HepG2 (cell line): ENCODE results near the gene MLF1. TPM values are rescaled to one million over a fixed set of nuclear protein-coding genes. Genes with fewer than 3 reads are reported as not detected.

Experiments used
- CHD4 ChIP-seq: fragments of 200-600 bp; sonication (generic); IDR thresholded peaks from 2 replicates; pipeline ENCODE4 v1.7.0; 2017; ENCODE audit warnings: mild to moderate bottlenecking, low read length, borderline replicate concordance
- DR1 ChIP-seq: sonication (generic); formaldehyde crosslinking; IDR thresholded peaks from 2 replicates; pipeline ENCODE4 v1.8.0; 2021; ENCODE audit warnings: mild to moderate bottlenecking, missing genetic modification reagents, inconsistent platforms
- HNF1A ChIP-seq, 2 experiments: sonication (generic) in 1 of 2; formaldehyde crosslinking in 1 of 2; IDR thresholded peaks; 2 replicates each; pipeline versions ENCODE4 v1.4.0 to v1.6.1; 2016 to 2020; ENCODE audit warnings: borderline replicate concordance in 1 of 2, low read depth in 1 of 2, mild to moderate bottlenecking in 1 of 2, missing genetic modification reagents in 1 of 2
- KAT8 ChIP-seq: IDR thresholded peaks from 2 replicates; pipeline ENCODE4 v1.6.1; 2016; ENCODE audit warnings: missing genetic modification reagents, missing compliant biosample characterization
- NCOA1 ChIP-seq: sonication (generic); formaldehyde crosslinking; IDR thresholded peaks from 2 replicates; pipeline ENCODE4 v1.9.0; 2021; ENCODE audit warnings: missing genetic modification reagents
- NFATC3 ChIP-seq: sonication (generic); formaldehyde crosslinking; IDR thresholded peaks from 2 replicates; pipeline ENCODE4 v1.5.1; 2020; ENCODE audit warnings: mild to moderate bottlenecking, missing genetic modification reagents
- TARDBP ChIP-seq: sonication (generic); formaldehyde crosslinking; IDR thresholded peaks from 2 replicates; pipeline ENCODE4 v1.8.0; 2022; ENCODE audit warnings: mild to moderate bottlenecking, missing genetic modification reagents
- TFAP4 ChIP-seq: sonication (generic); IDR thresholded peaks from 2 replicates; pipeline ENCODE4 v1.6.1; 2016; ENCODE audit warnings: low read depth, borderline replicate concordance
- ZBTB43 ChIP-seq: sonication (generic); formaldehyde crosslinking; conservative IDR thresholded peaks from 2 replicates; pipeline ENCODE4 v1.4.0; 2020; ENCODE audit warnings: missing genetic modification reagents
- ZFP36L1 ChIP-seq: sonication (generic); formaldehyde crosslinking; IDR thresholded peaks from 2 replicates; pipeline ENCODE4 v1.8.0; 2022; ENCODE audit warnings: mild to moderate bottlenecking, missing genetic modification reagents, moderate library complexity
- ZNF256 ChIP-seq: sonication (generic); formaldehyde crosslinking; conservative IDR thresholded peaks from 2 replicates; pipeline ENCODE4 v1.4.0; 2020; ENCODE audit warnings: missing genetic modification reagents
- ZNF503 ChIP-seq: sonication (generic); formaldehyde crosslinking; IDR thresholded peaks from 2 replicates; pipeline ENCODE4 v1.4.0; 2020; ENCODE audit warnings: missing genetic modification reagents
- ZNF687 ChIP-seq: sonication (generic); formaldehyde crosslinking; IDR thresholded peaks from 2 replicates; pipeline ENCODE4 v1.5.1; 2020; ENCODE audit warnings: mild to moderate bottlenecking, missing genetic modification reagents, moderate library complexity
- polyA plus RNA-seq, 8 experiments: library from polyadenylated mRNA; depleted of rRNA in 3 of 8; stranded (reverse) in 7 of 8; unstranded in 1 of 8; fragments of >200 nt; fragmentation: Illumina TruSeq in 4 of 8; extraction: Trizol in 4 of 8; gene quantifications; 2 replicates each; pipeline versions ENCODE4 v1.2.1 to v1.2.3, GENCODE V29; 2011 to 2016; ENCODE audit warnings: low read depth in 4 of 8, missing spikeins in 1 of 8, mixed read lengths in 1 of 8; ENCODE audit not compliant: insufficient read depth in 1 of 8
- total RNA-seq, 5 experiments: library from RNA; depleted of rRNA; stranded (reverse); fragments of >200 nt; fragmentation: Illumina TruSeq; extraction: Trizol; gene quantifications; 2 replicates each; pipeline ENCODE4 v1.2.3, GENCODE V29; 2016; ENCODE audit warnings: low read depth in 1 of 5

The MLF1 gene
- total and polyA plus RNA-seq, 2 of the 13 experiments (the other 11 are each of a cell fraction or from before 2014, with no cell fraction given), result 0.88 to 1.0 TPM

GRCh38 chr3:158644345-158644908, 73.4 kb downstream of the MLF1 start, which contains the start of gene GFM1 (continued):
- TF ChIP-seq ZNF503 (CRISPR knock-in tag) (peak; percentile 53), ZFP36L1 (CRISPR knock-in tag) (peak; percentile 63; the same call in 1 of the 2 replicates), CHD4 (no peak), TFAP4 (peak; percentile 73; the same call in 1 of the 2 replicates), NCOA1 (CRISPR knock-in tag) (peak; percentile 84; the same call in 1 of the 2 replicates), ZNF687 (CRISPR knock-in tag) (peak; percentile 93), NFATC3 (CRISPR knock-in tag) (no peak), ZBTB43 (CRISPR knock-in tag) (no peak), KAT8 (CRISPR knock-in tag) (peak; percentile 99), TARDBP (CRISPR knock-in tag) (peak; percentile 94), HNF1A (IDR thresholded peaks at IDR 0.05; ENCODE audit: low read depth) (peak; percentile 45; the same call in 1 of the 2 replicates), HNF1A (CRISPR knock-in tag; IDR thresholded peaks at IDR 0.05; ENCODE audit: borderline replicate concordance) (peak; percentile 71; the same call in 1 of the 2 replicates), ZNF256 (CRISPR knock-in tag) (no peak), DR1 (CRISPR knock-in tag) (peak; percentile 55; the same call in 1 of the 2 replicates)
